Spinal cord (tissue), 10 donors: ENCODE results near the gene AQP12A. TPM values are rescaled to one million over a fixed set of nuclear protein-coding genes. Genes with fewer than 3 reads are reported as not detected.

Experiments
- DNase-seq, 6 donors: peaks; one replicate each; pipeline versions ENCODE4 v3.0.0 to v3.0.0-alpha.2; 2013 to 2015; ENCODE audit warnings: low spot score in 6 of 6, low read depth in 4 of 6
- H3K27ac ChIP-seq: one replicate; pipeline ENCODE4 v1.5.1; 2013; ENCODE audit warnings: low read depth, low read length, control low read depth
- H3K27me3 ChIP-seq: one replicate; pipeline ENCODE4 v1.6.1; 2013; ENCODE audit warnings: low read length; ENCODE audit not compliant: control insufficient read depth, insufficient read depth
- H3K36me3 ChIP-seq: one replicate; pipeline ENCODE4 v1.6.1; 2013; ENCODE audit warnings: low read length; ENCODE audit not compliant: control insufficient read depth, insufficient read depth
- H3K4me1 ChIP-seq: one replicate; pipeline ENCODE4 v1.6.1; 2013; ENCODE audit warnings: low read length; ENCODE audit not compliant: control insufficient read depth, insufficient read depth
- H3K4me3 ChIP-seq: one replicate; pipeline ENCODE4 v1.5.1; 2013; ENCODE audit warnings: low read depth, low read length, control low read depth
- H3K9me3 ChIP-seq: one replicate; pipeline ENCODE4 v1.6.1; 2013; ENCODE audit warnings: low read length; ENCODE audit not compliant: control insufficient read depth, insufficient read depth
- WGBS: methylation state at CpG from one replicate; pipeline ENCODE4 v1.1.5; 2013; ENCODE audit warnings: missing lambda C conversion rate; ENCODE audit not compliant: insufficient coverage; 5-methylcytosine and 5-hydroxymethylcytosine counted together
- polyA plus RNA-seq, 2 donors: library from polyadenylated mRNA; unstranded; fragments of 120-200 nt; gene quantifications; one replicate each; pipeline ENCODE4 v1.2.1, GENCODE V29; 2013; ENCODE audit not compliant: insufficient read length in 2 of 2
- small RNA-seq: library from RNA; depleted of rRNA; stranded (forward); fragments of <200 nt; gene quantifications from one replicate; pipeline ENCODE3, GENCODE V24; 2014; ENCODE audit warnings: low replicate concordance
- total RNA-seq, 2 donors: library from RNA; depleted of rRNA in 1 of 2; stranded (reverse); fragments of 120-200 nt in 1 of 2; fragments of >200 nt in 1 of 2; gene quantifications; one replicate each; pipeline versions ENCODE4 v1.2.3 to v1.2.4, GENCODE V29; 2013 to 2014
- donor health status: healthy.

The AQP12A gene
- total and polyA plus RNA-seq, 4 donors, result 0.62 TPM; not detected in 3

GRCh38 chr2:240746671-240747070, 55.0 kb downstream of the AQP12A start:
- Histone ChIP-seq H3K27ac (no peak overlapping the region), H3K9me3 (no peaks in the 10 kb centered on the region), H3K4me1 (no peaks in the 10 kb centered on the region), H3K4me3 (no peak overlapping the region), H3K36me3 (peaks cover 100% of the 10 kb centered on the region), H3K27me3 (no peaks in the 10 kb centered on the region)
- 93% methylated on average over 16 of the region's 16 CpGs for WGBS
- DNase-seq, result no peak

- peaks cover 100% of the 10 kb centered on the region for H3K36me3 ChIP-seq
- WGBS, result 91% methylated on average over 11 of the region's 11 CpGs
- no peak overlapping the region for H3K4me3 ChIP-seq
- H3K9me3 ChIP-seq, result no peaks in the 10 kb centered on the region
- no peaks in the 10 kb centered on the region for H3K4me1 ChIP-seq
- H3K27ac ChIP-seq, result no peak overlapping the region
- H3K27me3 ChIP-seq, result no peaks in the 10 kb centered on the region
- DNase-seq, result no peak
Observed at GRCh38 chr2:240747256-240747655, 55.6 kb downstream of the AQP12A start.

Small RNA genes within 50 kb of the gene (small RNA-seq; reads per million reads assigned to genes)
- not detected for gene AC011298.3

Other genes with a start within 250 kb of the AQP12A start
- gene ANKMY1, start 133.9 kb upstream of the AQP12A start, total RNA-seq, result 10 to 100 TPM in 1 of 2 donors, 1 to 10 TPM in 1; 7.8 to 13.2 TPM
- 10 to 100 TPM; 13.6 to 27.5 TPM for gene ANKMY1, start 133.9 kb upstream of the AQP12A start, polyA plus RNA-seq
- gene DUSP28, start 131.5 kb upstream of the AQP12A start, total RNA-seq, result 1 to 10 TPM; 4.1 to 4.8 TPM
- 10 to 100 TPM; 11.0 TPM for gene DUSP28, start 131.5 kb upstream of the AQP12A start, polyA plus RNA-seq
- 10 to 100 TPM; 11.3 to 16.1 TPM for gene RNPEPL1, start 123.4 kb upstream of the AQP12A start, total RNA-seq
- gene RNPEPL1, start 123.4 kb upstream of the AQP12A start, polyA plus RNA-seq, result 10 to 100 TPM; 38.3 to 41.8 TPM
- 10 to 100 TPM; 15.0 to 39.2 TPM for gene CAPN10, start 105.1 kb upstream of the AQP12A start, total RNA-seq
- 10 to 100 TPM; 44.3 to 50.8 TPM for gene CAPN10, start 105.1 kb upstream of the AQP12A start, polyA plus RNA-seq
- gene GPR35, start 66.4 kb upstream of the AQP12A start, total RNA-seq, result 1 to 10 TPM; 2.1 to 2.6 TPM
- gene GPR35, start 66.4 kb upstream of the AQP12A start, polyA plus RNA-seq, result 1 to 10 TPM; 1.9 to 3.9 TPM
- not detected for gene AQP12B, start 9.0 kb upstream of the AQP12A start, total RNA-seq
- under 1 TPM; 0.44 to 0.56 TPM for gene AQP12B, start 9.0 kb upstream of the AQP12A start, polyA plus RNA-seq
- 100 to 1,000 TPM; 125 to 186 TPM for gene KIF1A, start 128.4 kb downstream of the AQP12A start, total RNA-seq
- 100 to 1,000 TPM; 449 to 519 TPM for gene KIF1A, start 128.4 kb downstream of the AQP12A start, polyA plus RNA-seq
- under 1 TPM in 1 of 2 donors, not detected in 1; 0.17 TPM for gene AGXT, start 177.0 kb downstream of the AQP12A start, total RNA-seq
- gene AGXT, start 177.0 kb downstream of the AQP12A start, polyA plus RNA-seq, result not detected
- under 1 TPM in 1 of 2 donors, not detected in 1; 0.22 TPM for gene MAB21L4, start 204.3 kb downstream of the AQP12A start, total RNA-seq
- gene MAB21L4, start 204.3 kb downstream of the AQP12A start, polyA plus RNA-seq, result under 1 TPM in 1 of 2 donors, not detected in 1; 0.35 TPM
- gene CROCC2, start 214.5 kb downstream of the AQP12A start, total RNA-seq, result 1 to 10 TPM in 1 of 2 donors, under 1 TPM in 1; 0.30 to 4.4 TPM
- 1 to 10 TPM; 3.0 to 3.1 TPM for gene CROCC2, start 214.5 kb downstream of the AQP12A start, polyA plus RNA-seq